IMR-90 (cell line): ENCODE measurements around the gene CALD1. TPM values are rescaled to one million over a fixed set of nuclear protein-coding genes. Genes with fewer than 3 reads are reported as not detected.
A peak's percentile ranks its signal among the peaks of the same experiment; 100 is the strongest.

Source experiments
- ATAC-seq: fragments of 200-7000 bp; cut with Tn5 transposase; 2 replicates; pipeline ENCODE4 v1.9.1; 2020; ENCODE audit warnings: low read depth, mild to moderate bottlenecking, moderate library complexity
- BruUV-seq: library from RNA; stranded (reverse); fragments of 400-500 nt; replicated peaks from 2 replicates; lab custom pipeline; 2021; lab: Mats Ljungman, UMichigan
- CTCF ChIA-PET: fragments of 300-600 bp; formaldehyde crosslinking; extraction: SDS; loops from one replicate; lab custom pipeline; 2021; ENCODE audit warnings: antibody characterized with exemption; lab: Yijun Ruan, JAX
- POLR2A ChIA-PET: fragments of 300-600 bp; sonication (Branson Sonifier 250); formaldehyde crosslinking; loops from one replicate; lab custom pipeline; 2022; ENCODE audit warnings: antibody characterized with exemption; ENCODE audit not compliant: unreplicated experiment; lab: Charles Lee
- DNase-seq: peaks from one replicate; pipeline ENCODE4 v3.0.0; 2013
- H2AFZ ChIP-seq: replicated peaks from 2 replicates; pipeline ENCODE3; 2013; ENCODE audit warnings: low read length, mild to moderate bottlenecking; ENCODE audit not compliant: poor library complexity
- H2AK5ac ChIP-seq: 2 replicates; pipeline ENCODE4 v1.6.1; 2013; ENCODE audit warnings: low read depth, low read length, inconsistent platforms
- H2AK9ac ChIP-seq: replicated peaks from 2 replicates; pipeline ENCODE3; 2013; ENCODE audit warnings: mild to moderate bottlenecking, low read depth, low read length, moderate library complexity; ENCODE audit not compliant: poor library complexity
- H2BK120ac ChIP-seq: 2 replicates; pipeline ENCODE4 v1.6.1; 2013; ENCODE audit warnings: low read depth, low read length, inconsistent platforms
- H2BK15ac ChIP-seq: 3 replicates; pipeline ENCODE4 v1.6.1; 2013; ENCODE audit warnings: low read depth, low read length, inconsistent platforms
- H2BK20ac ChIP-seq: 2 replicates; pipeline ENCODE4 v1.6.1; 2013; ENCODE audit warnings: low read depth, mild to moderate bottlenecking, inconsistent platforms, low read length, moderate library complexity
- H2BK5ac ChIP-seq: 2 replicates; pipeline ENCODE4 v1.6.1; 2013; ENCODE audit warnings: mild to moderate bottlenecking, low read depth, low read length, inconsistent platforms; ENCODE audit not compliant: poor library complexity, severe bottlenecking
- H3K14ac ChIP-seq: replicated peaks from 2 replicates; pipeline ENCODE4 v1.6.1; 2013; ENCODE audit warnings: low read depth, low read length, inconsistent platforms
- H3K18ac ChIP-seq: 2 replicates; pipeline ENCODE4 v1.6.1; 2013; ENCODE audit warnings: low read depth, low read length, control low read depth
- H3K23ac ChIP-seq: 2 replicates; pipeline ENCODE4 v1.6.1; 2013; ENCODE audit warnings: low read depth, low read length, inconsistent platforms
- H3K27ac ChIP-seq: 2 replicates; pipeline ENCODE4 v1.5.1; 2013; ENCODE audit warnings: mild to moderate bottlenecking, control low read depth, low read length; ENCODE audit not compliant: insufficient read depth
- H3K27me3 ChIP-seq: 2 replicates; pipeline ENCODE4 v1.6.1; 2013; ENCODE audit warnings: low read length; ENCODE audit not compliant: control insufficient read depth, insufficient read depth
- H3K36me3 ChIP-seq: 2 replicates; pipeline ENCODE4 v1.6.1; 2013; ENCODE audit warnings: low read length, mixed read lengths; ENCODE audit not compliant: control insufficient read depth, insufficient read depth
- H3K4ac ChIP-seq: 2 replicates; pipeline ENCODE4 v1.6.1; 2013; ENCODE audit warnings: low read depth, low read length, inconsistent platforms
- H3K4me1 ChIP-seq: 2 replicates; pipeline ENCODE4 v1.6.1; 2013; ENCODE audit warnings: low read length, mixed read lengths; ENCODE audit not compliant: control insufficient read depth, insufficient read depth
- H3K4me2 ChIP-seq: 2 replicates; pipeline ENCODE4 v1.6.1; 2013; ENCODE audit warnings: low read depth, mild to moderate bottlenecking, control low read depth, low read length, moderate library complexity
- H3K4me3 ChIP-seq: 2 replicates; pipeline ENCODE4 v1.5.1; 2013; ENCODE audit warnings: low read depth, mild to moderate bottlenecking, control low read depth, low read length, moderate library complexity; ENCODE audit not compliant: insufficient read depth
- H3K56ac ChIP-seq: 2 replicates; pipeline ENCODE4 v1.6.1; 2013; ENCODE audit warnings: low read length, inconsistent platforms; ENCODE audit not compliant: insufficient read depth; ENCODE audit errors: extremely low read depth
- H3K79me1 ChIP-seq, 2 experiments: 2 replicates each; pipeline ENCODE4 v1.6.1; 2013; ENCODE audit warnings: low read length in 2 of 2, inconsistent platforms in 1 of 2, low read depth in 1 of 2
- H3K9ac ChIP-seq: 2 replicates; pipeline ENCODE4 v1.6.1; 2013; ENCODE audit warnings: low read depth, low read length, control low read depth
- H3K9me1 ChIP-seq: 2 replicates; pipeline ENCODE4 v1.6.1; 2013; ENCODE audit warnings: low read length, inconsistent platforms; ENCODE audit not compliant: insufficient read depth
- H3K9me3 ChIP-seq: 2 replicates; pipeline ENCODE4 v1.6.1; 2013; ENCODE audit warnings: low read length; ENCODE audit not compliant: control insufficient read depth, insufficient read depth
- H4K20me1 ChIP-seq: 2 replicates; pipeline ENCODE4 v1.6.1; 2013; ENCODE audit warnings: low read length, inconsistent platforms; ENCODE audit not compliant: insufficient read depth
- H4K5ac ChIP-seq: 2 replicates; pipeline ENCODE4 v1.6.1; 2013; ENCODE audit warnings: mild to moderate bottlenecking, low read depth, low read length, control low read depth
- H4K8ac ChIP-seq, 2 experiments: 2 replicates each; pipeline ENCODE4 v1.6.1; 2013; ENCODE audit warnings: low read depth in 2 of 2, low read length in 2 of 2, control low read depth in 1 of 2, inconsistent platforms in 1 of 2
- H4K91ac ChIP-seq: 2 replicates; pipeline ENCODE4 v1.6.1; 2013; ENCODE audit warnings: low read depth, low read length, inconsistent platforms; ENCODE audit not compliant: insufficient read depth
- CEBPB ChIP-seq: IDR thresholded peaks from 2 replicates; pipeline ENCODE4 v1.6.1; 2012; ENCODE audit warnings: low read depth, low read length, improper control_type of control experiment
- MXI1 ChIP-seq: IDR thresholded peaks from 2 replicates; pipeline ENCODE4 v1.6.1; 2012; ENCODE audit warnings: low read depth, mild to moderate bottlenecking, low read length, moderate library complexity, borderline replicate concordance
- NFE2L2 ChIP-seq: fragments of 150-350 bp; IDR thresholded peaks from 2 replicates; pipeline ENCODE4 v1.6.1; 2016; ENCODE audit warnings: low read depth, mild to moderate bottlenecking, low read length
- WGBS, 2 experiments: methylation state at CpG; one replicate each; pipeline versions ENCODE4 v1.1.5 to v1.1.7; 2013; ENCODE audit warnings: missing lambda C conversion rate in 2 of 2; ENCODE audit not compliant: insufficient read length in 1 of 2; ENCODE audit errors: extremely low coverage in 2 of 2; 5-methylcytosine and 5-hydroxymethylcytosine counted together
- dilution Hi-C: fragments of 300-500 bp; cut with HindIII; formaldehyde crosslinking; loops from one replicate; pipeline ENCODE4 v1.14.3; 2018; ENCODE audit warnings: low sequenced_read_pairs; ENCODE audit not compliant: unreplicated experiment
- in situ Hi-C: fragments of 300-500 bp; cut with MboI; formaldehyde crosslinking; loops from 3 replicates; pipeline ENCODE4 v1.14.3; 2019; ENCODE audit warnings: low sequenced_read_pairs, inconsistent platforms, mixed read lengths
- intact Hi-C: fragments of 100-400 bp; cut with micrococcal nuclease; formaldehyde crosslinking; loops from 2 replicates; pipeline ENCODE4 v1.10.0; 2022
- polyA plus RNA-seq, 3 experiments: library from polyadenylated mRNA; depleted of rRNA; stranded (reverse); fragments of >200 nt; gene quantifications; 2 replicates each; pipeline ENCODE4 v1.2.3, GENCODE V29; 2012; ENCODE audit warnings: low replicate concordance in 1 of 3
- total RNA-seq: library from RNA; depleted of rRNA; stranded (reverse); fragments of >200 nt; gene quantifications from 2 replicates; pipeline ENCODE4 v1.2.3, GENCODE V29; 2012
- TF ChIP-seq, protein P1 (sequence below): fragments of 150-350 bp; IDR thresholded peaks from 2 replicates; pipeline ENCODE4 v1.6.1; 2016; ENCODE audit warnings: low read depth, mild to moderate bottlenecking, low read length, moderate library complexity, borderline replicate concordance

CALD1 gene
- total and polyA plus RNA-seq, 2 of the 4 experiments (the other 2 are of a cell fraction): 375 to 487 TPM

GRCh38 chr7:134730411-134730829, 49.0 kb upstream of the CALD1 start:
- peak overlapping the region; percentile 81 for H3K4me2 ChIP-seq
- peaks cover 22% of the 10 kb centered on the region for H3K4me1 ChIP-seq
- no peaks in the 10 kb centered on the region for H4K20me1 ChIP-seq
- H2BK5ac ChIP-seq: peak overlapping the region; percentile 88
- peak overlapping the region; percentile 55 for H4K5ac ChIP-seq
- H3K14ac ChIP-seq: peak overlapping the region; percentile 97
- H3K4ac ChIP-seq: peak overlapping the region; percentile 98
- H3K79me1 ChIP-seq: peaks cover 0 to 34% of the 10 kb centered on the region in 2 experiments; a peak in 2 of 4 replicates
- TF ChIP-seq, protein P1, sequence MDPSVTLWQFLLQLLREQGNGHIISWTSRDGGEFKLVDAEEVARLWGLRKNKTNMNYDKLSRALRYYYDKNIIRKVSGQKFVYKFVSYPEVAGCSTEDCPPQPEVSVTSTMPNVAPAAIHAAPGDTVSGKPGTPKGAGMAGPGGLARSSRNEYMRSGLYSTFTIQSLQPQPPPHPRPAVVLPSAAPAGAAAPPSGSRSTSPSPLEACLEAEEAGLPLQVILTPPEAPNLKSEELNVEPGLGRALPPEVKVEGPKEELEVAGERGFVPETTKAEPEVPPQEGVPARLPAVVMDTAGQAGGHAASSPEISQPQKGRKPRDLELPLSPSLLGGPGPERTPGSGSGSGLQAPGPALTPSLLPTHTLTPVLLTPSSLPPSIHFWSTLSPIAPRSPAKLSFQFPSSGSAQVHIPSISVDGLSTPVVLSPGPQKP: no peak
- no peak for TF ChIP-seq NFE2L2
- TF ChIP-seq CEBPB: 0 out of 2 replicates have a peak, but pooled peaks have one; percentile 21
- no peak for TF ChIP-seq MXI1
- intact Hi-C loops: no loop called here
- H3K36me3 ChIP-seq: no peaks in the 10 kb centered on the region
- peak overlapping the region; percentile 98 for H2BK120ac ChIP-seq
- peak overlapping the region; percentile 79 for H3K27ac ChIP-seq
- peak overlapping the region; percentile 86 for H3K18ac ChIP-seq
- H3K56ac ChIP-seq: peak overlapping the region; percentile 90; the same call in 1 of the 2 replicates
- peaks cover 25% of the 10 kb centered on the region for H3K9me1 ChIP-seq
- BruUV-seq: no TSS peak
- ChIA-PET POLR2A (no interaction called here), CTCF (no interaction called here)
- peak overlapping the region; percentile 76 for H2AK9ac ChIP-seq
- dilution Hi-C loops: no loop called here
- in situ Hi-C loops: no loop called here
- peak overlapping the region; percentile 97 for H2BK20ac ChIP-seq
- no peak overlapping the region for H2AK5ac ChIP-seq
- H3K4me3 ChIP-seq: peak overlapping the region; percentile 16; the same call in 1 of the 2 replicates
- H2BK15ac ChIP-seq: peak overlapping the region; percentile 98; the same call in 2 of the 3 replicates
- H3K27me3 ChIP-seq: no peaks in the 10 kb centered on the region
- H4K91ac ChIP-seq: peak overlapping the region; percentile 95
- peak overlapping the region; percentile 96 for H3K23ac ChIP-seq
- H3K9me3 ChIP-seq: no peaks in the 10 kb centered on the region
- H4K8ac ChIP-seq: peak overlapping the region; percentile 61 to 94; a peak in 3 of 4 replicates
- H2AFZ ChIP-seq: peak overlapping the region; percentile 38
- H3K9ac ChIP-seq: peak overlapping the region; percentile 52
- WGBS, 2 experiments: no CpG with 5 or more reads among the region's 1 CpG
- peak; percentile 73 for DNase-seq
- ATAC-seq: peak; percentile 69
